Astrocyte of the cerebellum (primary cell): ENCODE data around the gene TTC28.

Experiments used
- DNase-seq: peaks from one replicate; pipeline ENCODE4 v3.0.0-alpha.2; 2011; ENCODE audit warnings: low read depth
- H3K4me3 ChIP-seq: 2 replicates; pipeline ENCODE4 v1.5.1; 2011; ENCODE audit warnings: mild to moderate bottlenecking, low read depth, low read length, moderate library complexity
- CTCF ChIP-seq: IDR thresholded peaks from 2 replicates; pipeline ENCODE4 v1.5.1; 2012; ENCODE audit warnings: low read length, low read depth, moderate library complexity, mild to moderate bottlenecking; ENCODE audit errors: missing control alignments
- in situ Hi-C: cut with HindIII; loops from 2 replicates; pipeline ENCODE4 v1.10.0; 2017; ENCODE audit warnings: low sequenced_read_pairs

Gene TTC28

DNA sequence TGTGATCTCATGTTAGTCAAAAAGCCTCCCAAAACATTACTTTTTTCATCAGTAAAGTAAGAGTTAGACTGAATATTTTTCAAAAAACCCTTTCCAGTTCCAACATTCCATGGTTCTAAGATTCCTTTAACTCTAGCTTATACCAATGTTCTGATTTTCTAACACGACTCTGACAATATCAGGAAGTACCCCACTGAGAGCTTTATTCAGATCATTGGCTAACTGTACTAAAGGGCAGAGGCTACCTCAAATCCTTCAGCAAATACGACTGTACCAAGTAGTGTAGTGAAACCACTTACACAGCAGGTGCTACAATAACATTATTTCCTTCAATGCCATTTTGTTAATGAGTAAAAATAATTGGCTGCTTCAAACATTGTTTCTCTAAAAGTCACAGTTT, 547.2 kb downstream of the TTC28 start:
- TF ChIP-seq CTCF: no peak
- in situ Hi-C loops: no loop called here
- no peak overlapping the region for H3K4me3 ChIP-seq
- peak; percentile 49 for DNase-seq

DNA sequence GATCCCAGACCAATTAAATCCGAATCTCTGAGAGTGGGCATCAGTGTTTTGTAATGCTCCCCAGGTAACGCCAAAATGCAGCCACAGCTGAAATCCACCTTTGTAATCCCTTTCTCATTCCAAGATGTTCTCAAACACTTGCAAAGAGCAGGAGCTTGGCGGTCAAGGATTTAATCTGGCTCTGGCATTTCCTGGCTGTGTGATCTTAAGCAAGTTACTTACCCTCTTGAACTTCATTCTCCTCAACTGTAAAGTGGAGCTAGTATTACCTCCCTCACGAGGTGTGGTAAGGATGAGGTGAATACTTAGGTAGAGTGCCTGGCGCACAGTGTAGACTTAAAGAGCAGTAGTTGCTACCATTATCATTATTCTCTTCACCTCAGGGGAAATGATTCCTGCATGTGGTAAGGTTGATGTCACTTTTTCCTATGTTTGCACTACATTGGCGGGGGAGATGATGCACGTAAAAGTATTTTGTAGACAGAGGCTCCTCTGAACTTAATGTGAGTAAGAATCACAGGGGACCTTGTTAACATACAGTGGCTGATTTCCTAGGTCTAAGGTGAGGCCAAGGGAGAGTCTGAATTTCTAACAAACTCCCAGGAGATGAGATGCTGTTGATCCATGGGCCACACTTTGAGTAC, 550.2 kb downstream of the TTC28 start:
- no peak overlapping the region for H3K4me3 ChIP-seq
- no peak for DNase-seq
- no peak for TF ChIP-seq CTCF
- in situ Hi-C loops: no loop called here

DNA sequence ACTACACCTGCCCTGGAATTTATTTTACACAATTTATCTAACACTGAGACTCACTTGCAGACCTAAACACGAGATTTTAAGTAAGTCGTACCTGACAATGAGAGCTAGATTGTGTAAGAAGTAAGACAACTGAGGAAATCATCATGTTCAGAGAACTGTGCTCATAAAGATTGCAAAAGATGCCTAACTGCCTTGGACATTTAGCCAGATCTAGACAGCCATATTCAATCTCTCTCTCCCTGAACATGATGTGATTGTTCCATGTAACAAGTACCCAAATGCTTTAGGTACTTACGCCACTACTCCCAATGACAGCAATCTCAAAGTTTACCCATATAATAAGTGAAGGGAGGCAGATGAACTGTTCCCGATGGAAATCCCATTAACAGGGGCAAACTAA, 550.8 kb downstream of the TTC28 start:
- in situ Hi-C loops: no loop called here
- no peak for DNase-seq
- TF ChIP-seq CTCF: no peak
- H3K4me3 ChIP-seq: no peak overlapping the region

- no peak for TF ChIP-seq CTCF
- no peak for DNase-seq
- H3K4me3 ChIP-seq: no peak overlapping the region
- in situ Hi-C loops: no loop called here
Observed at GRCh38 chr22:28125799-28126198, 553.8 kb downstream of the TTC28 start.

- H3K4me3 ChIP-seq: no peak overlapping the region
- in situ Hi-C loops: no loop called here
- DNase-seq: no peak
- no peak for TF ChIP-seq CTCF
Observed at GRCh38 chr22:28123989-28124766, 555.5 kb downstream of the TTC28 start.

- no peak for TF ChIP-seq CTCF
- in situ Hi-C loops: no loop called here
Observed at GRCh38 chr22:28120691-28121592, 558.7 kb downstream of the TTC28 start.

More at GRCh38 chr22:28120691-28121592, 558.7 kb downstream of the TTC28 start:
- H3K4me3 ChIP-seq: no peak overlapping the region
- no peak for DNase-seq
